MG63 (cell line): Measurements from ENCODE around the gene HYOU1. TPM values are rescaled to one million over a fixed set of nuclear protein-coding genes. Genes with fewer than 3 reads are reported as not detected.

Experiments
- DNase-seq: peaks from one replicate; pipeline ENCODE4 v3.0.0-alpha.2; 2020
- H3K27me3 ChIP-seq: fragments of 250-450 bp; sonication (Bioruptor Pico); 2 replicates; pipeline ENCODE4 v1.5.1; 2020; ENCODE audit warnings: mild to moderate bottlenecking, moderate library complexity
- H3K36me3 ChIP-seq: fragments of 250-450 bp; sonication (Bioruptor Pico); 2 replicates; pipeline ENCODE4 v1.5.1; 2020; ENCODE audit warnings: mild to moderate bottlenecking, moderate library complexity
- H3K4me3 ChIP-seq: fragments of 250-450 bp; sonication (Bioruptor Pico); 2 replicates; pipeline ENCODE4 v1.5.1; 2020; ENCODE audit warnings: mild to moderate bottlenecking, moderate library complexity
- H3K9me3 ChIP-seq: fragments of 250-450 bp; sonication (Bioruptor Pico); 2 replicates; pipeline ENCODE4 v1.5.1; 2020; ENCODE audit warnings: mild to moderate bottlenecking, moderate library complexity
- total RNA-seq: library from RNA; depleted of rRNA; stranded (reverse); fragments of >200 nt; shearing (Covaris generic); gene quantifications from 2 replicates; pipeline ENCODE4 v1.2.3, GENCODE V29; 2014; ENCODE audit warnings: low replicate concordance; rRNA removed

The HYOU1 gene
- total RNA-seq, 1 experiment from 2014 or later, result 137 TPM

- H3K36me3 ChIP-seq, result peaks cover 56% of the 10 kb centered on the region
- no peaks in the 10 kb centered on the region; the same call in 1 of the 2 replicates for H3K9me3 ChIP-seq
- no peak overlapping the region for H3K4me3 ChIP-seq
- no peaks in the 10 kb centered on the region for H3K27me3 ChIP-seq
- no peak for DNase-seq
Observed at GRCh38 chr11:119015054-119015611, 41.9 kb downstream of the HYOU1 start.

GRCh38 chr11:119014209-119014924, 42.6 kb downstream of the HYOU1 start:
- DNase-seq, result no peak
- no peaks in the 10 kb centered on the region for H3K27me3 ChIP-seq
- H3K4me3 ChIP-seq, result no peak overlapping the region
- H3K36me3 ChIP-seq, result peaks cover 52% of the 10 kb centered on the region
- no peaks in the 10 kb centered on the region; the same call in 1 of the 2 replicates for H3K9me3 ChIP-seq

GRCh38 chr11:119012629-119013170, 44.3 kb downstream of the HYOU1 start:
- DNase-seq, result no peak
- Histone ChIP-seq H3K36me3 (peaks cover 52% of the 10 kb centered on the region), H3K4me3 (no peak overlapping the region)

GRCh38 chr11:119011476-119012053, 45.4 kb downstream of the HYOU1 start:
- Histone ChIP-seq H3K27me3 (no peaks in the 10 kb centered on the region), H3K36me3 (peaks cover 52% of the 10 kb centered on the region), H3K9me3 (no peaks in the 10 kb centered on the region), H3K4me3 (no peak overlapping the region)
- no peak for DNase-seq

More at GRCh38 chr11:119012629-119013170, 44.3 kb downstream of the HYOU1 start:
- no peaks in the 10 kb centered on the region for H3K27me3 ChIP-seq
- H3K9me3 ChIP-seq, result no peaks in the 10 kb centered on the region; the same call in 1 of the 2 replicates

GRCh38 chr11:119006656-119007055, 50.3 kb downstream of the HYOU1 start:
- no peak overlapping the region for H3K4me3 ChIP-seq
- no peaks in the 10 kb centered on the region for H3K9me3 ChIP-seq
- H3K36me3 ChIP-seq, result peaks cover 31% of the 10 kb centered on the region
- H3K27me3 ChIP-seq, result no peaks in the 10 kb centered on the region
- no peak for DNase-seq

- H3K4me3 ChIP-seq, result no peak overlapping the region
- no peaks in the 10 kb centered on the region for H3K27me3 ChIP-seq
- DNase-seq, result no peak
- no peaks in the 10 kb centered on the region for H3K9me3 ChIP-seq
- H3K36me3 ChIP-seq, result peaks cover 37% of the 10 kb centered on the region
Observed at GRCh38 chr11:119000906-119001305, 56.1 kb downstream of the HYOU1 start.

- peak; percentile 65 for DNase-seq
- Histone ChIP-seq H3K9me3 (no peaks in the 10 kb centered on the region), H3K4me3 (peak overlapping the region; percentile 92), H3K36me3 (peaks cover 31% of the 10 kb centered on the region), H3K27me3 (no peaks in the 10 kb centered on the region)
Observed at GRCh38 chr11:118998822-118999221, 58.2 kb downstream of the HYOU1 start.

GRCh38 chr11:118998388-118998717, 58.7 kb downstream of the HYOU1 start:
- Histone ChIP-seq H3K36me3 (peaks cover 31% of the 10 kb centered on the region), H3K9me3 (no peaks in the 10 kb centered on the region), H3K4me3 (peak overlapping the region; percentile 92), H3K27me3 (no peaks in the 10 kb centered on the region)
- no peak for DNase-seq

- Histone ChIP-seq H3K4me3 (peak within 1 kb of the TSS; percentile 92), H3K27me3 (no peaks in the 10 kb centered on the region), H3K36me3 (peaks cover 31% of the 10 kb centered on the region), H3K9me3 (no peaks in the 10 kb centered on the region)
- DNase-seq, result peak; percentile 94
Observed at GRCh38 chr11:118997627-118998387, 59.2 kb downstream of the HYOU1 start, which contains the start of gene CENATAC. Gene CENATAC (plus strand): TSS chr11:118998138. CDS start chr11:118998198, 60 bp downstream.

- H3K9me3 ChIP-seq, result no peaks in the 10 kb centered on the region
- H3K4me3 ChIP-seq, result peak overlapping the region; percentile 92
- H3K36me3 ChIP-seq, result peaks cover 29% of the 10 kb centered on the region
- no peaks in the 10 kb centered on the region for H3K27me3 ChIP-seq
- peak; percentile 38 for DNase-seq
Observed at GRCh38 chr11:118996926-118997626, 59.9 kb downstream of the HYOU1 start.

Other genes starting within 250 kb of the HYOU1 start
- not detected in 2 replicates for gene CXCR5, start 173.3 kb downstream of the HYOU1 start, total RNA-seq
- gene BCL9L, start 131.3 kb downstream of the HYOU1 start, total RNA-seq, result 1.8 and 2.3 TPM in 2 replicates
- not detected in 2 replicates for gene UPK2, start 100.9 kb downstream of the HYOU1 start, total RNA-seq
- gene FOXR1, start 85.4 kb downstream of the HYOU1 start, total RNA-seq, result not detected in 2 replicates
- 3.4 and 12.7 TPM in 2 replicates for gene CENATAC, start 59.1 kb downstream of the HYOU1 start, total RNA-seq
- 1,989 and 2,700 TPM in 2 replicates for gene RPS25, start 38.9 kb downstream of the HYOU1 start, total RNA-seq
- 54.2 and 91.6 TPM in 2 replicates for gene TRAPPC4, start 38.4 kb downstream of the HYOU1 start, total RNA-seq
- gene SLC37A4, start 26.3 kb downstream of the HYOU1 start, total RNA-seq, result 1.2 and 2.6 TPM in 2 replicates
- 9.1 and 14.2 TPM in 2 replicates for gene VPS11, start 10.6 kb upstream of the HYOU1 start, total RNA-seq
- gene HMBS, start 27.7 kb upstream of the HYOU1 start, total RNA-seq, result 35.5 and 54.7 TPM in 2 replicates
- gene DPAGT1, start 44.6 kb upstream of the HYOU1 start, total RNA-seq, result 7.9 and 18.4 TPM in 2 replicates
- gene C2CD2L, start 50.1 kb upstream of the HYOU1 start, total RNA-seq, result 2.9 and 5.1 TPM in 2 replicates
- gene HINFP, start 64.4 kb upstream of the HYOU1 start, total RNA-seq, result 8.3 and 27.5 TPM in 2 replicates
- not detected in 2 replicates for gene ABCG4, start 91.8 kb upstream of the HYOU1 start, total RNA-seq
- 12.9 and 16.8 TPM in 2 replicates for gene NLRX1, start 111.5 kb upstream of the HYOU1 start, total RNA-seq
- not detected in 2 replicates for gene NHERF4, start 128.3 kb upstream of the HYOU1 start, total RNA-seq
- 5.7 and 6.2 TPM in 2 replicates for gene CBL, start 149.1 kb upstream of the HYOU1 start, total RNA-seq